SH-SY5Y (cell line): ENCODE results near the gene TMEM164.

ENCODE experiments used
- GATA2 ChIP-seq: IDR thresholded peaks from 2 replicates; pipeline ENCODE4 v1.6.1; 2011; ENCODE audit warnings: mild to moderate bottlenecking, low read depth, low read length
- GATA3 ChIP-seq: IDR thresholded peaks from 2 replicates; pipeline ENCODE4 v1.6.1; 2011; ENCODE audit warnings: low read depth, mild to moderate bottlenecking, low read length, moderate library complexity

DNA sequence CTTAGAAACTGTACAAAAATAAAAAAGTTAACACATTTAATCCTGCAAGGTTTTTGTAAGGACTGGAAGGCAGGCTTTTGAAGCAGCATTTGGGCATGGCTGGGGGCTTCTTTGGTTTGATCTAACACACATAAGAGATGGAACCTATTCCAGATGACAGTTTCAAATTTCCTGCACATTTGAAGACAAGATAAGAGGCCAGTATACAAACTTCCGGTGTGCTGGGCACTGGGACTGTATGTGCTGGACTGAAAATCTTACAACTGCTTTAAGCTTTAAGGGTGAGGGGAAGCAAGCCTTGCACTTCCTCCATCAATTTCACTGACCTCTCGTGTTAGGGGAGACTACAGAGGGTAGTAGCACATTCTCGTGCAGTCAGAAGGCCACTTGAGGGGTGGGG, 192.1 kb downstream of the TMEM164 start:
- TF ChIP-seq GATA2 = no peak
- TF ChIP-seq GATA3 = no peak
